ENCODE data around the gene HES7.

HES7 gene

GRCh38 chr17:8146381-8147140 is 22.7 kb upstream of the HES7 start:
- Histone ChIP-seq H3K27me3 (no peaks in the 10 kb centered on the region), H3K36me3 (peaks cover 15% of the 10 kb centered on the region), H3K9me3 (no peaks in the 10 kb centered on the region), H3K4me3 (ENCODE audit: low read depth in 1 of 2, low read length in 1 of 2) (no peak overlapping the region), H3K4me1 (ENCODE audit: control insufficient read depth in 1 of 2, insufficient read depth in 1 of 2, low read depth in 1 of 2, low read length in 1 of 2) (peaks cover 11 to 12% of the 10 kb centered on the region in 2 experiments), H3K27ac (no peak overlapping the region)
- TF ChIP-seq CTCF (IDR thresholded peaks at IDR 0.05): no peak

DNA sequence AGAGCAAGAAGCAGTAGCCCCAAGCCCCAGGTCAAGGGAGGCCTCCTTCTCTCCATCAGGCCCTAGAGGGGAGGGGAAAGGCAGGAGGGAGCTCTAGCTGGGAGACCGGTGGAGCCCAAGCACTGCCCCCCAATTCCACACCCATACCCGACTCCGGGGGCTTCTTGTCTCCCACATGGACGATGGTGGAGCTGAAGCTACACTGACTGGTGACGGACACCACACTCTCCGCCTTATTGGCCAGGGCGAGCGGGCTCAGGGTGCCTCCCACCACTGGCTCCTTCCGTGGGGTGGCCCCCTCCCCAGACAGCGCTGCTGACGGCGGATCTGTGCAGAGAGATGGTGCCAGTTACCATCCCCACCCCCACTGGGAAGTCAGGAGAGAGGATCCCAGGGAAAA is 21.9 kb upstream of the HES7 start:
- peaks cover 15% of the 10 kb centered on the region for H3K36me3 ChIP-seq
- no peak overlapping the region for H3K4me3 ChIP-seq (ENCODE audit: low read depth in 1 of 2, low read length in 1 of 2)
- no peaks in the 10 kb centered on the region for H3K9me3 ChIP-seq
- H3K27me3 ChIP-seq: no peaks in the 10 kb centered on the region
- H3K4me1 ChIP-seq (ENCODE audit: control insufficient read depth in 1 of 2, insufficient read depth in 1 of 2, low read depth in 1 of 2, low read length in 1 of 2): peaks cover 4 to 5% of the 10 kb centered on the region in 2 experiments
- no peak for TF ChIP-seq CTCF (IDR thresholded peaks at IDR 0.05)
- no peak overlapping the region for H3K27ac ChIP-seq

GRCh38 chr17:8144401-8145231 is 20.7 kb upstream of the HES7 start:
- TF ChIP-seq CTCF (IDR thresholded peaks at IDR 0.05): no peak
- no peaks in the 10 kb centered on the region for H3K9me3 ChIP-seq
- H3K4me3 ChIP-seq (ENCODE audit: low read depth in 1 of 2, low read length in 1 of 2): no peak overlapping the region
- no peak overlapping the region for H3K27ac ChIP-seq
- H3K27me3 ChIP-seq: no peaks in the 10 kb centered on the region
- H3K36me3 ChIP-seq: peaks cover 10% of the 10 kb centered on the region
- H3K4me1 ChIP-seq (ENCODE audit: control insufficient read depth in 1 of 2, insufficient read depth in 1 of 2, low read depth in 1 of 2, low read length in 1 of 2): peaks cover 4 to 7% of the 10 kb centered on the region in 2 experiments

GRCh38 chr17:8143581-8144400 is 19.9 kb upstream of the HES7 start:
- Histone ChIP-seq H3K9me3 (no peaks in the 10 kb centered on the region), H3K27ac (no peak overlapping the region), H3K27me3 (no peaks in the 10 kb centered on the region), H3K4me1 (ENCODE audit: control insufficient read depth in 1 of 2, insufficient read depth in 1 of 2, low read depth in 1 of 2, low read length in 1 of 2) (peaks cover 13 to 15% of the 10 kb centered on the region in 2 experiments), H3K4me3 (ENCODE audit: low read depth in 1 of 2, low read length in 1 of 2) (no peak overlapping the region), H3K36me3 (peaks cover 5% of the 10 kb centered on the region)
- TF ChIP-seq CTCF (IDR thresholded peaks at IDR 0.05): no peak

GRCh38 chr17:8142887-8143580 is 19.1 kb upstream of the HES7 start:
- Histone ChIP-seq H3K4me3 (ENCODE audit: low read depth in 1 of 2, low read length in 1 of 2) (no peak overlapping the region), H3K27ac (no peak overlapping the region), H3K9me3 (no peaks in the 10 kb centered on the region), H3K4me1 (ENCODE audit: control insufficient read depth in 1 of 2, insufficient read depth in 1 of 2, low read depth in 1 of 2, low read length in 1 of 2) (peaks cover 20 to 22% of the 10 kb centered on the region in 2 experiments), H3K36me3 (peaks cover 5% of the 10 kb centered on the region), H3K27me3 (peaks cover 4% of the 10 kb centered on the region)
- TF ChIP-seq CTCF (IDR thresholded peaks at IDR 0.05): no peak
